Right lobe of liver (tissue), 6 donors: ENCODE data around the gene OR4L1. TPM values are rescaled to one million over a fixed set of nuclear protein-coding genes. Genes with fewer than 3 reads are reported as not detected.

Experiments
- ATAC-seq, 4 donors: fragments of 200-7000 bp; cut with Tn5 transposase; one replicate each; pipeline ENCODE4 v1.9.1; 2020; ENCODE audit warnings: mild to moderate bottlenecking in 4 of 4, moderate library complexity in 4 of 4
- DNase-seq, 3 donors: peaks; one replicate each; pipeline ENCODE4 v3.0.0-alpha.2; 2020
- H3K27ac ChIP-seq, 3 donors: fragments of 200-600 bp; one replicate each; pipeline ENCODE4 v1.8.0; 2022
- H3K27me3 ChIP-seq, 2 donors: fragments of 200-600 bp; one replicate each; pipeline ENCODE4 v1.8.0; 2022
- H3K36me3 ChIP-seq, 4 donors: fragments of 200-600 bp; sonication (generic) in 1 of 4; one replicate each; pipeline versions ENCODE4 v1.5.1 to v1.8.0; 2017 to 2022; ENCODE audit warnings: control low read depth in 1 of 4
- H3K4me1 ChIP-seq, 4 donors: fragments of 200-600 bp; sonication (generic) in 1 of 4; one replicate each; pipeline versions ENCODE4 v1.5.1 to v1.8.0; 2017 to 2022; ENCODE audit warnings: control low read depth in 1 of 4
- H3K4me3 ChIP-seq, 3 donors: fragments of 200-600 bp; one replicate each; pipeline ENCODE4 v1.8.0; 2022
- H3K9me3 ChIP-seq, 4 donors: fragments of 200-600 bp; sonication (generic) in 1 of 4; one replicate each; pipeline versions ENCODE4 v1.5.1 to v1.8.0; 2017 to 2022; ENCODE audit warnings: control low read depth in 1 of 4
- POLR2A ChIP-seq: fragments of 450-650 bp; IDR thresholded peaks from one replicate; pipeline ENCODE4 v1.6.1; 2017; ENCODE audit warnings: antibody characterized with exemption, mild to moderate bottlenecking
- WGBS: methylation state at CpG from one replicate; pipeline ENCODE4 v1.1.6; 2018; ENCODE audit warnings: low coverage, low lambda C conversion rate; ENCODE audit not compliant: insufficient coverage; ENCODE audit errors: missing lambda C conversion rate; 5-methylcytosine and 5-hydroxymethylcytosine counted together
- intact Hi-C, 2 donors: fragments of 100-400 bp; cut with DNase I; formaldehyde crosslinking; loops; one replicate each; pipeline versions ENCODE4 v1.11.2 to v1.14.1; 2022
- long read RNA-seq: library from polyadenylated mRNA; unstranded; transcript quantifications from one replicate; pipeline ENCODE4 v2.0.0, GENCODE V29; 2019
- total RNA-seq, 6 experiments: library from RNA; depleted of rRNA in 2 of 6; stranded (reverse); fragments of >200 nt in 2 of 6; fragmentation: NEBNext Ultra II Directional in 3 of 6; extraction: Animal tissue kit (Norgen Biotek cat#: 25700) in 3 of 6; gene quantifications; one replicate each; pipeline versions ENCODE4 v1.1.0 to v1.2.4, GENCODE V29; 2016 to 2023
- TF ChIP-seq, protein P1 (sequence below), 4 donors: fragments of 200-600 bp in 3 of 4; fragments of 450-650 bp in 1 of 4; IDR thresholded peaks; one replicate each; pipeline versions ENCODE4 v1.5.1 to v1.8.0; 2016 to 2022; ENCODE audit warnings: antibody characterized with exemption in 4 of 4, mild to moderate bottlenecking in 2 of 4
- donor health status: DM: no; HTN: yes; CAD: no.
- donor health status: DM: no; HTN: no; CAD: no.
- donor health status: DM: no; HTN: no; CAD: no.
- donor health status: DM: no; HTN: yes; CAD: no.
- donor health status: DM: no; HTN: yes; CAD: no.

OR4L1 gene, protein sequence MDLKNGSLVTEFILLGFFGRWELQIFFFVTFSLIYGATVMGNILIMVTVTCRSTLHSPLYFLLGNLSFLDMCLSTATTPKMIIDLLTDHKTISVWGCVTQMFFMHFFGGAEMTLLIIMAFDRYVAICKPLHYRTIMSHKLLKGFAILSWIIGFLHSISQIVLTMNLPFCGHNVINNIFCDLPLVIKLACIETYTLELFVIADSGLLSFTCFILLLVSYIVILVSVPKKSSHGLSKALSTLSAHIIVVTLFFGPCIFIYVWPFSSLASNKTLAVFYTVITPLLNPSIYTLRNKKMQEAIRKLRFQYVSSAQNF
- not detected for total RNA-seq
- long read RNA-seq = 0 reads

DNA sequence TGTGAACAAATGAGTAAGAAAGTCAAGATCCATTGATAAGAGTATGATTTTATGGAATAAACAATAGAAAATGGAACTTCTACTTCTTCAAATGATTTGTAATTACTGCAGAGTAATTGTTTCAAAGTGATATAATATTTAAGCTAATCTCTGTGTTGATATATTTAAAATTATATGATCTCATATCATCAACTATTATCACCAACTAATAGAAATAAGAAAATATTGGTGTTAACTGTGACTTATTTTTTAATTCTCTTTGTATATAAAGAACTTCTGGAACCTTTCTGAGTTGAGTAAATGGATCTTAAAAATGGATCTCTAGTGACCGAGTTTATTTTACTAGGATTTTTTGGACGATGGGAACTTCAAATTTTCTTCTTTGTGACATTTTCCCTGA lies at the start of gene OR4L1:
Gene OR4L1, plus strand, starts transcription at position 301 of the 400 bp plus-strand sequence. Its CDS starts 0 bp downstream, at position 301.
- DNase-seq (no peak), ATAC-seq (no peak)
- Histone ChIP-seq H3K9me3 (no peaks in the 10 kb centered on the region), H3K27ac (no peak within 1 kb of the TSS), H3K4me3 (no peak within 1 kb of the TSS), H3K4me1 (no peaks in the 10 kb centered on the region), H3K36me3 (no peaks in the 10 kb centered on the region), H3K27me3 (no peaks in the 10 kb centered on the region)
- TF ChIP-seq POLR2A = no peak
- TF ChIP-seq, protein P1, sequence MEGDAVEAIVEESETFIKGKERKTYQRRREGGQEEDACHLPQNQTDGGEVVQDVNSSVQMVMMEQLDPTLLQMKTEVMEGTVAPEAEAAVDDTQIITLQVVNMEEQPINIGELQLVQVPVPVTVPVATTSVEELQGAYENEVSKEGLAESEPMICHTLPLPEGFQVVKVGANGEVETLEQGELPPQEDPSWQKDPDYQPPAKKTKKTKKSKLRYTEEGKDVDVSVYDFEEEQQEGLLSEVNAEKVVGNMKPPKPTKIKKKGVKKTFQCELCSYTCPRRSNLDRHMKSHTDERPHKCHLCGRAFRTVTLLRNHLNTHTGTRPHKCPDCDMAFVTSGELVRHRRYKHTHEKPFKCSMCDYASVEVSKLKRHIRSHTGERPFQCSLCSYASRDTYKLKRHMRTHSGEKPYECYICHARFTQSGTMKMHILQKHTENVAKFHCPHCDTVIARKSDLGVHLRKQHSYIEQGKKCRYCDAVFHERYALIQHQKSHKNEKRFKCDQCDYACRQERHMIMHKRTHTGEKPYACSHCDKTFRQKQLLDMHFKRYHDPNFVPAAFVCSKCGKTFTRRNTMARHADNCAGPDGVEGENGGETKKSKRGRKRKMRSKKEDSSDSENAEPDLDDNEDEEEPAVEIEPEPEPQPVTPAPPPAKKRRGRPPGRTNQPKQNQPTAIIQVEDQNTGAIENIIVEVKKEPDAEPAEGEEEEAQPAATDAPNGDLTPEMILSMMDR (IDR thresholded peaks at IDR 0.05) = no peak
- intact Hi-C loops = no loop called here
- WGBS = 36% methylated on average over 2 of the region's 2 CpGs

DNA sequence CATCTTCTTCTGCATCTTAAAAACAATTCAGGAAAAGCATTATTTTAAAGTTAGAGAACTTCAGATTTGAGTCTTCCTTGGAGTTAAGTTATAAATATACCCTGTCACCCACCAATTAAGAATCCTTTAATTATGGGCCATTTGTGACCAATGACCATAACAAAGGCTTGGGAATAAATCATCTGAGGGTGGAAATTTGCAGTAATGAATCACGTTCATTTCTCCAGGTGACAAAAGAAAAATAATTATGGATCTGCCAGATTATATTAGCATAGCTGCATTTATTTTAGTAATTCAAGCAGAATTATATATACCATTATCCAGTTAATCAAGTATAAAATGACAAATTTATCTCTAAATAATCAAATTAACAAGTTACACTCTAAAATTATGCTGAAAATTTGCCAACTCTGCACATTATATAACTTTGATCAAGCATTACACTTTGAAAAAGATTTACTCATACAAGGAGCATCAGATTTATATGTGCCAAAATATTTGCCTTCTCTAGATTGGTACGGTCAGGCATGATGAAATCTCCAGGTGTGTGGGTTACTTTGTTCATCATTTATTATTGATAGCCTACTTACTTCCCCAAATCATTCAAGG lies 40.5 kb upstream of the OR4L1 start, which contains the start of gene OR4K14:
Gene OR4K14, minus strand, starts transcription at position 51 of the 609 bp plus-strand sequence. CDS start 4,114 bp downstream, outside the sequence.
- DNase-seq = no peak
- WGBS = 43% methylated on average over 2 of the region's 2 CpGs
- H3K36me3 ChIP-seq = no peaks in the 10 kb centered on the region
- H3K4me3 ChIP-seq = no peak within 1 kb of the TSS
- no peaks in the 10 kb centered on the region for H3K27me3 ChIP-seq
- H3K4me1 ChIP-seq = no peaks in the 10 kb centered on the region
- intact Hi-C loops = no loop called here
- no peaks in the 10 kb centered on the region for H3K9me3 ChIP-seq
- H3K27ac ChIP-seq = no peak within 1 kb of the TSS
- no peak for ATAC-seq
- TF ChIP-seq, protein P1 (IDR thresholded peaks at IDR 0.05) = no peak
- TF ChIP-seq POLR2A = no peak

DNA sequence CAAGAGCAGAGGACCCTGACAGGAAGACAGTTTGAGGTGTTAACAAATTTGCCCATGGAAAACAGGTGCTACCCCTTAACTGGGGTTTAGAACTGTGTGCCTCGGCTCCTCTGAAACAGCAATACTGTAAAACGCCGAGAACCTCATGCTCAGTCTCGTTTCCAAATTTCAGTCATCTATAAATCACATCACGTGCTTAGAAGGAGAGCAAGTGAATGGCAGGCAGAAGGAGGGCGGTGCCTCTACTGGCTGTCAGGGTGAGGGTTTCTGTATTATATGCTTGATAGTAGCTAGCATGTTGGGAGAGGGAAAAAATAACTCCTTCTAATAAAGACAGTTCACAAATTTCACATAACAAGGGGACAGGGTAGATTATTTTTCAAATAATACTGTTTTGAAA lies 28.8 kb upstream of the OR4L1 start:
- no peak for ATAC-seq

DNA sequence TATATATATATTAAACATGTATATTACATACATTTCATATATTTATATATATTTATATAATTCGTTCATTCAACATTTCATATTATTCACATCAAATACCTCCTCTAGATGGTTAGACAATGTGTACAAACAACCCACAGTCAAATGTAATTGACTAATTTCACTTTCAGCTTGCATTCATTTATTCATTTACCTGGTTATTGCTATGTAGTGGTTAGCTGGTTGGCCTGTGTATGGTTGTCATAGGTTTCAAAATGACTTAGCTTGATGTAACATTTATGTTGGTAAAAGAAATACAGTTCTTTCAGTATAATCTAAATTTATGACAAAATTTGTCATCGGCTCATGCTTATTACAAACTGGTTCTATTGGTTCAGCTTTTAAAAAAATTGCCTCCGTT lies 24.4 kb upstream of the OR4L1 start:
- H3K4me3 ChIP-seq = no peak overlapping the region
- DNase-seq (no peak), ATAC-seq (no peak)
- H3K27ac ChIP-seq = no peak overlapping the region
- intact Hi-C loops = no loop called here
- 49% methylated on average over 3 of the region's 3 CpGs for WGBS
- no peaks in the 10 kb centered on the region for H3K27me3 ChIP-seq
- no peaks in the 10 kb centered on the region for H3K36me3 ChIP-seq
- no peaks in the 10 kb centered on the region for H3K4me1 ChIP-seq
- H3K9me3 ChIP-seq = no peaks in the 10 kb centered on the region
- TF ChIP-seq, protein P1 (IDR thresholded peaks at IDR 0.05) = no peak
- TF ChIP-seq POLR2A = no peak

More for the DNA sequence above, 28.8 kb upstream of the OR4L1 start:
- Histone ChIP-seq H3K27me3 (no peaks in the 10 kb centered on the region), H3K4me1 (no peaks in the 10 kb centered on the region), H3K36me3 (no peaks in the 10 kb centered on the region), H3K4me3 (no peak overlapping the region), H3K9me3 (no peaks in the 10 kb centered on the region), H3K27ac (no peak overlapping the region)
- TF ChIP-seq, protein P1 (IDR thresholded peaks at IDR 0.05) = no peak
- TF ChIP-seq POLR2A = no peak
- WGBS = 46% methylated on average over 6 of the region's 6 CpGs
- intact Hi-C loops = no loop called here
- DNase-seq = no peak
